Activated CD4-positive, alpha-beta T cell treated with anti-CD3 and anti-CD28 coated beads for 48 hours (primary cell): ENCODE measurements around the gene UBE2I.

Source experiments
- DNase-seq: peaks from one replicate; pipeline ENCODE4 v3.0.0-alpha.2; 2020

The UBE2I gene

DNA sequence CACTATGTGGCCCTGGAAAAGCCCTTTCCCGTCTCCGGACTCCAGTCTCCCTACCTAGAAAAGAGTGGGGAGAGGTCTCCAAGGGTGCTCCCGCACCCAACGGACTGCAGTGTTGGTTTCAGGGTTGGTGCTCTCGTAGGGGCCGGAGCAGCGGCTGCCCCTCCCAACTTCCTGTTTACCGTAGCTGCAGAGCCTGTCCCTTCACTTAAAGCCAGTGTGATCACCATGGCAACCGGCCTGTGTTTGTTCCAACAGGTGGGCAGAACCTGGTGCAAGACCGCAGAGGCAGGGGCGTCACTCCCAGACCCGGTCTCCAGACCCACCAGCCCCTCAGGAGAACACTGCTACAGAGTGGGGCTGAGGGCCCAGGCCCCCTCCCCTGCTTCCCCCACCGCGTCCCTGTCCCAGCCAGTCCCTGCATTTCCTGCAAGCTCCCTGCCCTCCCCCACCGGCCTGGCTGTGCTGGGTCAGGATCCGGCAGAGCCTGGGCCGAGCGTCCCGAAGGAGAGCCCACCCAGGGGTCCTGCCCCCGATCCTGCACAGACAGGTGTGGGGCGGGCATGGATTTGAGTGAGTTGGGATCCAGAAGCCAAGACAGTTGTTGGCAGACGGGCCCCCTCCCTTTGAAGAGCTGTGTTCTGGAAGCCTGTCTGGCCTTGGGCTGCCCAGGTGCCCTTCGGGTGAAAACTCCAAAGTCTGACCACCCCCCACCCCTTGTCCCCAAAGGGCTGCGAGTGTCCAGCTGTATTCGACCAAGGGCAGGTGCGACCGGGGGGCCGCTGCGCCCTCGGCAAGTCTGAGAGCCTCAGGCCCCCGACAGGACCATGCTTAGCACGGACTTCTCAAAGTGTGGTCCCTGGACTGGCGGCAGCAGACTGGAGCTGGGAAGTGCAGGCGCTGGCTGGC, 22.5 kb downstream of the UBE2I start:
- peak; percentile 38 for DNase-seq

DNA sequence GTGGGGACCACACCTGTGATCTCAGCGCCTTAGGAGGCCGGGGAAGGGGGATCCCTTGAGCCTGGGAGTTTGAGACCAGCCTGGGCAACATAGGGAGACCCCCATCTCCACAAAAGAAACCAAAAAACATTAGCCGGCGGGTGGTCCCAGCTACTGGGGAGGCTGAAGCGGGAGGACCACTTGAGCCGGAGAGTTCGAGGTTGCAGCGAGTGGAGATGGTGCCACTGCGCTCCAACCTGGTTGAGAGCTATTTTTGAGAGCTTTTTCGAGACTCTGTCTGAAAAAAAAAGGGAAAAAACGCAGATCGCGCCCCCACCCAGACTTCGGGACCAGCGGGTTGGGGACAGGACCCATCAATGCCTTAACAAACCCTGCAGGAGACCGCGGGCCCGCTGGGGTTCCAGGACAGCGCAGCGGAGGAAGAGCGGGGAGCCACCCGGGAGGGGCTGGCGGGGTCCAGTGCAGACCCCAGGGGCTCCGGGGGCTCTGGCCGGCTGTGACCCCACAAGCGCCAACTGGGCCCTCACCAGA, 23.2 kb downstream of the UBE2I start:
- DNase-seq, result no peak

DNA sequence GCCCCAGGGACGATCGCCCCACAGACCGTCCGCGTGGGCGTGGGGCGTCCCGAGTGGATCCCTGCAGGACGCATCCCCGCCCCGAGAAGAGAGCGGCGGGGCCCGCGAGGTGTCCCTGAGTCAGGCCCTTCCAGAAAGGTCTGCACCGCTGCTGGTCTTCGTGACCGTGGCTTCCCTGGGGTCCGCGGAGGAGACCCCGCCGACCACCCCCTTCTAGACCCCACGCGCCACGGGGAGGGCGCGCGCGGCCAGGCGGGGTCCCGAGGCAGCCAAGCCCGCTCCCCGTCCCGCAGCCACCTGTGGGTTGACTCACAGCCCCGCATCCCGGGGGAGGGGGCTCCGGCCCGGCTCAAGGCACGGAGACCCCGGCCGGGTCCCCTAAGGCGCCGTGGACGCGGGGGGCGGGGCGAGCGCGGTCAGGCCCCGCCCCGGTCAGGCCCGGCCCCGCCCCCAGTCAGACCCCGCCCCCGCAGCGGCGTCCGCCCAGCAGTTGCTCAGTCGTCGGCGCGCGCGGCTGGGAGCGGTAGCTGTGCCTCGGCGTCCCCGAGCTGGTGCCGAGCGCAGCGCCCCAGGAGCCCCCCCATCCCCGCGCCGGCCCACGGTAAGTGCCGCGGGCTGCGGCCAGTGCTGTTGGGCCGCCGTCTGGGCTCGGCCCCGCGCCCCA, 23.8 kb downstream of the UBE2I start, which contains the start of gene BAIAP3:
Gene BAIAP3, plus strand, starts transcription at position 497 of the 664 bp plus-strand sequence. CDS start 4,905 bp downstream, outside the sequence.
- peak; percentile 65 for DNase-seq

DNA sequence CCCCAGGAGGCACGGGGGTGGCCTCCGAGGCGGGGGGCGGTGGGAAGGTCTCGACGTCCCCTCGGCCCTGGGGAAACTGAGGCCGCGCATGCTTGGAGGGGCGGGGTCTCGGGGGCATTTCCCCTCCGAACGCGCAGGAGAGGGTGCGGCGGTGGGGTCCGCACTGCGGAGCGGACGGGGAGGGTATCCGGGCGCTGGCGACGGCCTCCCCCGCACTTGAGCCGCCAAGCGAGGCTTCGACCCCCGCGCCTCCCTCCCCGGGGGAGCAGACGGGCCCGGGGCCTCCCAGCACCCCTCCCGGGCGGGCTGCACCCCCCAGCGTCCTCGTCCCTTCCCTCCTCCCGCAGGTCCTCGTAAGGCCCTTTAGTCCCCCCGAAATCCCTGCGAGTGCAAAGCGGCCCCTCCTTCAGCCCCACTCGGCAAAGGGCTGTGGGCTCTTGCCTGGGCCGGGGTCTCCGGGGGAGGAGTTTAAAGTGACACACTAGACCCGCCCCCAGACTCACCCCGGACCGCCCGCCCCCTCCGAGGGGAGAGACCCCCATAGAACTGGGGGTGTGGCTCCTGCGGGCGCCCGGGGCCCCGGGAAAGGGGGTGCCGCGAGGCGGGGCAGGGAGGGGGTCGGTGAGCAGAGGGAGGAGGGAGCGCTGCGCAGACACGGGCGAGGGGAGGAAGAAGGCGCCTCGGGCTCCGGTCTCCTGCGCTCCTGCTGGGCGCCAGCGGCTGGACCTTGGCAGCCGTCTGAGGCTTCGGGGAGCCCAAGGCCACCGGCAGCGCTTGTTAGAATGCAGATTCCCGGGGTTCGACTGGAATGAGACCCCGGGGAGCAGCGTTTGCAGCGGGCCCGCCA, 24.6 kb downstream of the UBE2I start:
- no peak for DNase-seq

DNA sequence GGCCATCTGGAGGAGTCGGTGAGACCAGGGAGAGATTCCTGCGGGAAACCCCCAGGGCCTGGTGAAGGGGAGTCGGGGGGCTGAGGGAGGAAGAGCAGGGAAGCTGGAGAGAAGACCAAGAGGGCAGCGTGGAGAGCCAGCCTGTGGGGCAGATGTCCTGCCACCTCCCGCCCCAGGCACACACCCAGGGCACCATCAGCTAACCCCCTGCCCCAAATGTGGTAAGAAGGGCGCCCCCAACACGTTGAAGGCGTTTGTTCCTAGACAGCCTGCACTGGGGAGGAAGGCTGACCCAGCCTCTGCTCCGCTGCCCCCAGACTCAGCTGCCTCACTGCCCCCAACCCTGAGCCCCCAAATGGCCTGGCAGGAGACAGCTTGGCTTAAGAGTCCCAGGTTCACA, 25.3 kb downstream of the UBE2I start:
- DNase-seq, result no peak

DNA sequence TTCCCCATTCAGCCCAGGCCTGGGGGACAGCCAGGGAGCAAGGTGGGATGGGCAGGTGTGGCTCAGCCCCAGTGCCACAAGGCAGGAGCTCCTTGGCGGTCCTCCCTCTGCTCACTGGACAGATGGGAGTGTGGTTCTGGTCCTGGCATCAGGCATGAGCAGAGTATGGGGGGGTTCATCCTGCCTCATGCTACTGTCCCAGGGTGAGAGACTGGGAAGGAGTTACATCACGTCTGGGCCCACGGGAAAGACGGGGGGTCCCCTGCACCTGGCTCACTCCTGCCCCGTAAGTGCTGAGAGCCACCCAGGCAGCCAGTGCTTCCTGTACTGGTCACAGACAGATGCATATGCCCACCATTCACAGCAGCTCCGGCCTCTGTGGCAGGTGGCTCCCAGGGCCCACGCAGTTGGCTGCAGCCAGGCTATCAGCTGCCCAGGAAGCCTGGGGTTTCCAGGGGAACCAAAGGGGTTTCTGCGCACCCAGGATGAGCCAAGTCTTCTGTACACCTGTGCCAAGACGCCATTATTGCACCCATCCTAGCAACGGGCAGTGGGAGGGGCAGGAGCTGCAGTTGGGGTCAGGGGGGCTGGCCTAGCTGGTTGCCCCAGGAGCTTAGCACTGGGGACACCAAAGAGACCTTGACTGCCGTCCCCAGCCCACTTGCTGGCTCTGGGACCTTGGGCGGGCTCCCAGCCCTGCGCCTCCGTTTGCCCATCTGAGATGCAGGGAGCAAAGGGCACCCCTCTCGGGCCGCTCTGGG, 26.0 kb downstream of the UBE2I start:
- DNase-seq, result no peak

DNA sequence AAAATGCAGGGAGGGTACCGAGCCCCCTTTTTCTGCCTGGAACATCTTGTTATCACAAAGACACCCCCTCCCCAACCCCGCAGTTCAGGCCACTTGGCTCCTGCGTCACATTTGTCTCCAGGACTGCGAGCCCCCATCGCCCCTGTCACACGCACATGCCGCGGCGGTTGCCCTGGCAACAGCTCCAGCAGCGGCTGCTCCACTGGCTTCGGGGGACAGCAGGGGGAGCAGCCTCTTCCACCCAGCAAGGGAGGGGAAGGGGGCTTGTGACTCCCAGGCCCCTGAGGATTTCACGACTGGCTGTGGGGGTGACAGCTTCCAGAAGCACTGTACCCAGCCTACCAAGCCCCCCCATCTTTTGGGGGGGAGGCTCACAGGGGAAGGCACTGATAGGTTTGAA, 26.6 kb downstream of the UBE2I start:
- no peak for DNase-seq

DNA sequence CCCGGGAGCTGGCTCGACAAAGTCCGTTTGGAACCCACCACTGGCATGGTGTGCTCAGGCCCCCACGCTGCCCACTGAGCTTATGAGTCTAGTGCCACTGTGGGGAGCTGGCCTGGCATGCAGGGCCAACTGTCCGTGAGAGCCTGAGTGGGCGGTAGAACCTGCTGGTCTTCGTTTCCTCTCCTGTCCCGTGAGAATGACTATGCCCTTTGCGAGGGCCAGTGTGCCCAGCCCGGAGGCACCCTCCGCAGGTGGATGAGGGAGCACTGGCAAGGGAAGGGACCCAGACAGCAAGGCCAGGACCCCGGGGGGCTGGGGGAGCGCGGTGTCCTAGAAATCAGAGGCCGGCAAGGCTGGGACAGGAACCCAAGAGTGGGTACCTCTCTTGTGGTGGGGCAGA, 27.2 kb downstream of the UBE2I start:
- no peak for DNase-seq

DNA sequence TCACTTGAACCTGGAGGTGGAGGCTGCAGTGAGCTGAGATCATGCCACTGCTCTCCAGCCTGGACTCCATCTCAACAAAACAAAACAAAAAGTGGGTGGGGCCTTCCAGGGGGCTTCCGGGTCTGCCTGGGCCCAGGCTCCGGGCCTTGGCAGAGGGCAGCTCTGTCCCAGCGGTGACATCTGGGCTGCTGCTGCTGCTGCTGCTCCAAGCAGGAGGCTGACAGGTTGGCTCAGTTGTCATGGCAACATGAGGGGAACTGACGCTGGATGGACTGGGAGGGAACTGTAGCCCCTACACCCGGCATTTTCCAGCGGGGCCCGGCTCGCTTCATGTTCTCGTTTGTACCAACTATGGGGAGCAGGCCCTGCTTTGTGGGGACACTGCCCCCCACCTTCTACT, 28.1 kb downstream of the UBE2I start:
- no peak for DNase-seq

DNA sequence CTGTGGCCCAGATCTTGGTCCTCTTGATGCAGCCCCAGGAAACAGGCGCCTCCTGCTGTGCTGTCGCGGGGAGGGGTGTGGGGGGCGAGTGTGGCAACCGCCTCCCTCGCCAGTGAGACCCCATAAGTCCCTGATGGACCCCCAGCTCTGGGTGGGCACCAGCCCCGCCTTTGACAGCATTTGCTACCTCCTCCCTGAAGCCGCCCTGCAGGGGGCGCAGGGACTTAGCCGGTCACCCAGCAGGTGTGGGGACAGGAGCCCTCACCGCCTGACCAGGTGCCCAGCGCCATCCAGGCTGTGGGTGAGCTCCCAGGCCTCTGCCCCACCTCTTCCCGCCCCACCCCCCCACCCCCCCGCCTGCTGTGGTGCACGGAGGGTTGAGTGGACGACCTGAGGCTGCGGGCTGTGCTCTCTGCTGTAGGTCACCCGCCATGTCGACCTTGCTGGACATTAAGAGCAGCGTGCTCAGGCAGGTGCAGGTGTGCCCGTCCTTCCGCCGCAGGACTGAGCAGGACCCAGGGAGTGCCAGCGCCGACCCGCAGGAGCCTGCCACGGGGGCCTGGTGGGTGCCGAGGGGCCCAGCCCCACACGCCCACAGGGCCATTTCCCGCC, 28.8 kb downstream of the UBE2I start:
- peak; percentile 36 for DNase-seq

DNA sequence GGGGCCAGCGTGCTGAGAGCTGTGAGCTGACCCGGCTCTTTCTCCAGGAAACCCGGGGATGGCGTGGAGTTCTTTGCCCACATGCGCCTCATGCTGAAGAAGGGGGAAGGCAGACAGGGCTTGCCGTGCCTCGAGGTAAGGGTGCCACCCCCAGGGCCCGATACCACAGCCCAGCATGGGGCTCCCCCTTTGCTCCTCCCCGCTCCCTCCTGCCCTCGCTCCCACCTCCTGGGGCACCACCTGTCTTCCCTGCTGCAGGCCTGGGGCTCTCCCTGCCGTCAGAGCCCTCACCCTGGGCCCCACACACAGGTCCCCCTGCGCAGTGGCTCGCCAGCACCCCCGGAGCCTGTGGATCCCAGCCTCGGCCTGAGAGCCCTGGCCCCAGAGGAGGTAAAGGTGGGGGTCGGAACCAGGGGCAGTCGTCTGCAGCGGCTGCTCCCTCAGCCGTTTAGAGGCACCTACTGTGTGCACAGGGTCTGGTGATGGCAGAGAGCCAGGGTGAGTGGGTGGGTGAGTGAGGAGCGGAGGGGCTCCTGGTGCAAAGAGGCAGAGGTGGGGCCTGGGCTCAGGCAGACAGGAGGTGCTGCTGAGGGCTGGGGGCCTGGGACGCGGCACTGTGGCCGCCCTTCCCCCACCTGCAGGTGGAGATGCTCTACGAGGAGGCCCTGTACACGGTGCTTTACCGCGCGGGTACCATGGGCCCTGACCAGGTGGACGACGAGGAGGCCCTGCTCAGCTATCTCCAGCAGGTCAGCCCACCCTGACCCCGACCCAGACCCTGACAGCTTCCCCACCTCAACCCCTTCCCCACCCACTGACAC, 29.6 kb downstream of the UBE2I start:
- DNase-seq, result no peak

DNA sequence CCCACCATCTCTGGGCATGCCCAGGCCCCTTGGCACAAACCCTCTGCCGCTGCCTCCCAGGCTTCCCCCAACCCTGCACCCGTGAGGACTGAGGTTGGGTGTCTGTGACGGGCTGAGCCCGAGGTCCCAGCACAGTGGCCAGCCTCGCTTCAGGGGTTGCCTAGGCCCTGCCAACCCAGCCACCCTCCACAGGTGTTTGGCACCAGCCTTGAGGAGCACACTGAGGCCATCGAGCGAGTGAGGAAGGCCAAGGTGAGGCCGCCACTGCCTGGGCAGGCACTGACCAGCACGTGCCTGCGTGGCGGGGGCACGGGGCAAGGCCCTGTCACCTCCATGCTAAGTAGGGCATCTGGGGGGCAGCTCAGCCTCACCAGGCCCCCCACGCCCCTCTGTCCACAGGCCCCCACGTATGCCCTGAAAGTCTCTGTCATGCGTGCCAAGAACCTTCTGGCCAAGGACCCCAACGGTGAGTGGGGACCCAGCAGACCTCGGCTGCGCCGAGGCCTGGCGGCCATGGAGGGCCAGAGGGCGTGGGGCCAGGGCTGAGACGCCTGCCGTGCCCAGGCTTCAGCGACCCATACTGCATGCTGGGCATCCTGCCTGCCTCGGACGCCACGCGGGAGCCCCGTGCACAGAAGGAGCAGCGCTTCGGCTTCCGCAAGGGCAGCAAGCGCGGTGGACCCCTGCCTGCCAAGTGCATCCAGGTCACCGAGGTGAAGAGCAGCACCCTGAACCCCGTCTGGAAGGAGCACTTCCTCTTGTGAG, 31.5 kb downstream of the UBE2I start:
- DNase-seq, result no peak

DNA sequence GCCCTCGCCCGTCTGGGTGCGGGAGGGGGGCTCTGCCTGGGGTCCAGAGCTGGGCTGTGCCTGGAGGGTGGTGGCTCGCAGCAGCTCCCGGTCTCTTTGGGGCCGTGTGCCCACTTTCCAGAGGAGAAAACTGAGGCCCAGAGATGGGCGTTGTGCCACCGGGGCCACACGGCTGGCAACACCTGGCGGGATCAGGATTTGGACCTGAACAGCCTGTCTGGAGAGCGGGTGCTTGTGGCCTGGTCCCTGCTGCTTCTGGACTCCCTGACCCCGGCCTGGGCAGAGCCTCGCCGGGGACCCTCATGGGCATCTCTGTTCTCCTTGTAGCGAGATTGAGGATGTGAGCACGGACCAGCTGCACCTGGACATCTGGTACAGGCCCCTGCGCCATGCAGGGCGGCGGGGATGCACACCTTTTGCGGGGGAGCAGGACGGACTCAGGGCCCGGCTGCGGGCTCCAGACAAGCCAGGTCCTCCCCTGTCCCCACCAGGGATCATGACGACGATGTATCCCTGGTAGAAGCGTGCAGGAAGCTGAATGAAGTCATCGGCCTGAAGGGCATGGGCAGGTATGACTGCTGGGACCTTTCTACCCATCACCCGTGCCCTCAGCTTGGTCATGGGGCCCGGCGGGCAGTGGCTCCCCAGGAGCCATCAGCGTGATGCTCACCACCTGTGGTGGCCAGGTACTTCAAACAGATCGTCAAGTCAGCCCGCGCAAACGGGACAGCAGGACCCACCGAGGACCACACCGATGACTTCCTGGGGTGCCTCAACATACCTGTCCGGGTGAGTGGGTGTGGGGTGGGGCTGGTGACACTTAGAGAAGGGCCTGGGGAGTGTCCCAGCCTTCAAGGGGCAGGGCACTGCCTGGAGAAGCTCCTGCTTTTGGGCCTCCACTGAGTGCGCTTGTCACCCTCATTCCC, 32.3 kb downstream of the UBE2I start:
- no peak for DNase-seq

DNA sequence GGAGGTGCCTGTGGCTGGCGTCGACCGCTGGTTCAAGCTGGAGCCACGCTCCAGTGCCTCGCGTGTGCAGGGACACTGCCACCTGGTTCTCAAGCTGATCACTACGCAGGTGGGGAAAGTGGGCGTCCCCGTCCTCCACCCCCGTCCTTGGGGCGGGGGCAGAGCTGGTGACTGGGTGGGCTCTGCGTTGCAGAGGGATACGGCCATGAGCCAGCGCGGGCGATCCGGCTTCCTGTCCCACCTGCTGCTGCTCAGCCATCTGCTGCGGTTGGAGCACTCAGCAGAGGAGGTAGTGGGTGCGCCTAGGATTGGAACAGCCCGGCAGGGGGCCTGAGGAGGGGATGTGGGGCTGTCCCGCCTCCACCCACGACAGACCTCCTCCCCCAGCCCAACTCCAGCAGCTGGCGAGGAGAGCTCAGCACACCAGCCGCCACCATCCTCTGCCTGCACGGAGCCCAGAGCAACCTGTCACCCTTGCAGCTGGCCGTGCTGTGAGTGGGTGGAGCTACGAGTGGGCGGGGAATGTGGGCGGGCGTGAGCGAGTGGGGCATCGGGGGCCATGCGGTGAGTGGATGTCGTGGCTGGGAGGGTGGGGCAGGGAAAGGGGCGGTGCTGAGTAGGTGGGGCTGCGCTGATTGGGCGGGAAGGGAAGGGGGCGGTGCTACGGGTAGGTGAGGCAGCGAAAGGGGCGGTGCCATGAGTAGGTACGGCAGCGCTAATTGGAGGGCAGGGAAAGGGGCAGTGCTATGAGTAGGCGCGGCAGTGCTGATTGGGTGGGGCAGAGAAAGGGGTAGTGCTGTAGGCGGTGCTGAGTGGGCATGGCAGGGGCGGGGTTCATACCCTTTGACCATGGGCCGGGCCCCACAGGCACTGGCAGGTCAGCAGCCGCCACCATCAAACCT, 33.3 kb downstream of the UBE2I start:
- DNase-seq, result peak; percentile 95

DNA sequence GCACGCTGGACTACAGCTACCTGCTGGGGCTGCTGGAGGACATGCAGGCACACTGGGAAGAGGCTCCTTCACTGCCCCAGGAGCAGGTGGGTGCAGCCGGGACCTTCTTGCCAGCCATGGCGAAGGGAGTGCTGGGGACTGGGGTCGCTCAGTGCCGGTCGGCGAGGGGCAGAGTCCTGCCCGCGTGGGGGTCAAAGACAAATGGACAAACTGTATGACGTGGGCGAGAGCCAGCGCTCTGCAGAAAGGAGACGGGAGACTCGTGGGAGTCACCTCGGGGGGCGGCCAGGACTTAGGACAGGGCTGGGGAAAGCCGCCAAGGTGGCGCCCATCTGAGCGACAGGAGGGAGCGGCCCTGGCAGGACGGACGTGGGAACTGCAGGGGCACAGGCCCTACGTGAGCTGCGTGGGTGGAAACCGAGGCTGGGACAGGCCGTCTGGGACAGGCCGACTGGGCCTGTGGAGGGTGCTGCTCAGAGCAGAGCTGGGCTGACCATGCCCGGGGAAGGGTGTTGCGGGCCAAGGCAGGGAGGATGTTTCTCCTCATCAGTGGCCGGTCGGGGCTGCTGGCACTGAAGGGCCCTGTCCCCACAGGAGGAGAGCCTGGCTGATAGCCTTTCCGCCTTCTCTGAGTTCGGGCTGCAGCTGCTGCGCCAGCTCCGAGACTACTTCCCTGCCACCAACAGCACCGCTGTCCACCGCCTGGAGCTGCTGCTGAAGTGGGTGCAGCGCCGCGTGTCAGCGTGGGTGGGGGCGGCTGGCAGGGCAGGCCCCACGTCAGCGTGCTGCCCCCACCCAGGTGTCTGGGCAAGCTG, 34.2 kb downstream of the UBE2I start:
- no peak for DNase-seq

DNA sequence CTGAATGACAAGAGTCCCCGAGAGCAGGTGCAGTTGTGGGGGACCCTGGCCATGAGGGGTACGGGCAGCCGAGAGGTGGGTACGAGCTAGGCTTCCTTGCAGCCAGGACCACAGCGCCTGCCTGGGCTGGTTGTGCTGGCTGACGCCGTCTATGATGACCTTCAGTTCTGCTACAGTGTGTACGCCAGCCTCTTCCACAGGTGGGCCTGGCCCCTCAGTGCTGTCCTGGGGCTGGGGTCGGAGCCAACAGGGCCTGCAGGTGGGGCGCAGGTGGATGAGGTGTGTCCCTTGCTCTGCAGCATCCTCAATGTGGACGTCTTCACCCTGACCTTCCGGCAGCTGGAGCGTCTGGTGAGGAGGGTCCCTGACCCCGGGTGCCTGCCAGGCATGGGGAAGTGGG, 35.1 kb downstream of the UBE2I start:
- DNase-seq, result no peak

DNA sequence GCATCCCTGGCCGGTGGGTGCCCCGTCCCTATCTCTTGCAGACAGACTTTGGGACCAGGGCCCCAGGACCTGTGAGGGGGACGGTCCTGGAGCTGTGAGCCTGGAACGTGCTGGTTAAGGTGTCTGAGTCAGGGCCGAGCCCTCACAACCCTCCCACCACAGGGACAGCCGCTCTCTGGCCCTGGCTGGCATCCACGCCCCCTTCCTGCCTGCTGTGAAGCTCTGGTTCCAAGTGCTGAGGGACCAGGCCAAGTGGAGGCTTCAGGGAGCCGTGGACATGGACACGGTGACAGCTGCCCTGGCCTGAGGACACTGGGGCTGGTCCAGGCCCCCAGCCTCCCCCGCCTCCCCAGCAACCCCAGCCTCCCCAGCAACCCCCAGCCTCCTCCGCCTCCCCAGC, 35.7 kb downstream of the UBE2I start:
- DNase-seq, result no peak
